ENCODE results near the gene DYNC1I1. TPM values are rescaled to one million over a fixed set of nuclear protein-coding genes. Genes with fewer than 3 reads are reported as not detected.
"Not testable (repeated sequence)": the region's sequence is repeated elsewhere in the genome, so short reads cannot be mapped to it uniquely, and the experiment has no call there.

DYNC1I1 gene
- total RNA-seq, 2 experiments from 2014 or later: not detected

GRCh38 chr7:95901006-95901405 is 128.7 kb downstream of the DYNC1I1 start:
- CTCF ChIA-PET: no interaction called here

GRCh38 chr7:95904099-95904498 is 131.7 kb downstream of the DYNC1I1 start:
- CTCF ChIA-PET: no interaction called here
- POLR2A ChIA-PET: no interaction called here

More at GRCh38 chr7:95901006-95901405, 128.7 kb downstream of the DYNC1I1 start:
- POLR2A ChIA-PET: no interaction called here

GRCh38 chr7:95905167-95905566 is 132.8 kb downstream of the DYNC1I1 start:
- CTCF ChIA-PET: no interaction called here
- POLR2A ChIA-PET: no interaction called here

DNA sequence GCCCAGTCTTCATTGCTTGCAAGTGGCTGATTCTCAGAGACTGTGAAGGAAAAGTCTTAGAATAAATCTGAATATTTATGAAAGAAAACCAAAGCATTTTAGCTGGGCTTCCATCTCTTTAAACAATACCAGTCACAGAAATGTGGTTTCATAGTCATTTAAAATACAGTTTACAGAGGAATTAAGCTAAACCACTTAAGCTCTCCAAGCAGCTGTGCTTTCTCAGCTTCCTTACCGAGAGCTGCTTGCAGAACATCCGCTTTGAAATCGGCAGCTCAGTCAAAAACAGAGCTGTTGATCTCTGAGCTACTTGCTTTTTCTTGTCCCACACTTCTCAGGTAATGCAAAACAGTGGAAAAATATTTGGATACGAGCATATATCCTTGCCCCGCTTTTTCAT is 134.5 kb downstream of the DYNC1I1 start:
- POLR2A ChIA-PET: no interaction called here

GRCh38 chr7:95907337-95907736 is 135.0 kb downstream of the DYNC1I1 start:
- ChIA-PET CTCF (no interaction called here), POLR2A (no interaction called here)

More for the DNA sequence above, 134.5 kb downstream of the DYNC1I1 start:
- CTCF ChIA-PET: no interaction called here

DNA sequence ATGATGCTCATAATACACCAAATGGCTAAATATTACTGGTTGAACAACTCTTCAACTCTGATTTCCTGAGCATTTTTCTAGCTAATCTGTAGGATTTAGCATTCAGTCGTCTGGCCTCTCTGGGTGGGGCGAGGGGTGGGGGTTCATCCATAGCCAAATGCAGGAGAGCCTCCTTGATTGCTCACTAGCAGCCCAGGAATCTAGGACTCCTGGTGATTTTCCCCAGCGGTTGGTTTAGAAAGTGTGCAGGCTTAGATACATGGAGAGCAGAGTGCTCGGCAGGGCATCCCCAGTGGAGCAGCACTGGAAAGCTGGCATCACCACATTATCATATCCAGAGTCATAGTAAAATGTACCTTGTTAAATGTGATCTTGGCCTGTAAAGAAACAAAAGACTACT is 136.1 kb downstream of the DYNC1I1 start:
- ChIA-PET CTCF (interaction anchor here (0.8 kb wide), 1 partner anchor 9 kb away, joined by 3 read pairs; no protein-coding TSS in a partner anchor), POLR2A (no interaction called here)

- ChIA-PET POLR2A (no interaction called here), CTCF (no interaction called here)
These were observed 138.0 kb downstream of the DYNC1I1 start for GRCh38 chr7:95910341-95910740.

DNA sequence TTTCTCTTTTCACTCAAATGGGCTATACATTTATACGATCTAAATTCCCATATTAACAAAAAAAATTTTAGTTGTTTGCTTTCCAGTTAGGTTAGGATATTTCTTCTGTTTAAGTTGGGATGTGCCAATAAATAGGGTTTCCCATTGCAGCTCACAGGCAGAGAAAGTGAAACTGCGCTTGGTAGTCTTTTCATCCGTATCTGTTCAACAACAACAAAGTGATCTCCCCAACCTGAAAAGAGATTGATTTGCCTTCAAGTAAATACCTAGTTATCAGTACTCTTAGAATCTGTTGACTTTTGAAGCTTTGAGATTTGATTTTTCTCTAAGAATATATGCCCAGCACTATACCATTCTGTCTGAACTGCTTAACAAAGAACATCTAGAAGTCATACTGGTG is 143.4 kb downstream of the DYNC1I1 start:
- POLR2A ChIA-PET: no interaction called here
- CTCF ChIA-PET: interaction anchor here (0.6 to 1.6 kb wide), 3 partner anchors 15 to 1112 kb away, joined by 3 to 4 read pairs (median 4); no protein-coding TSS in a partner anchor

GRCh38 chr7:95916573-95917297 is 144.4 kb downstream of the DYNC1I1 start:
- ChIA-PET POLR2A (no interaction called here), CTCF (interaction anchor here (0.8 to 1.4 kb wide), 2 partner anchors 20 to 1111 kb away, joined by 3 to 4 read pairs; no protein-coding TSS in a partner anchor)

DNA sequence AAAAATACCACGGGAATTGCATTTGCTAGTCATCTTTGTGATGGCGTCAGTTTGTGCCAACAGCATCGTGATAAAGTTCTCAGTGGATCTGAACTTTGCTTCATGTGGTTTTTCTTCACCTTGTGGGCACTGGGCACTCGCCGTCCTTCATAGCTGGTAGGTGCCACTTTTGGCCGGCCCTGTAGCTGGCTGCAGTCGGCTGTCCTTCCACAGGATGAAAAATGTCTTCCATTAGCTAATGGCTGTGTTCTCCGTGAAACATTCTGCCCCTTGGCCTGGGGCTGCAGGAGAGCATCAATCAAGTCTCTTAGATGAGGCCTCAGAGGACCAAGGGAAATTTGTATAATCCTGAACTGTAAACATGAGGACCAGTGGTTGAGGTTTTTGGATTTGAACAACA is 145.3 kb downstream of the DYNC1I1 start:
- POLR2A ChIA-PET: no interaction called here
- CTCF ChIA-PET: interaction anchor here (0.9 kb wide), 1 partner anchor 9 kb away, joined by 3 read pairs; no protein-coding TSS in a partner anchor

DNA sequence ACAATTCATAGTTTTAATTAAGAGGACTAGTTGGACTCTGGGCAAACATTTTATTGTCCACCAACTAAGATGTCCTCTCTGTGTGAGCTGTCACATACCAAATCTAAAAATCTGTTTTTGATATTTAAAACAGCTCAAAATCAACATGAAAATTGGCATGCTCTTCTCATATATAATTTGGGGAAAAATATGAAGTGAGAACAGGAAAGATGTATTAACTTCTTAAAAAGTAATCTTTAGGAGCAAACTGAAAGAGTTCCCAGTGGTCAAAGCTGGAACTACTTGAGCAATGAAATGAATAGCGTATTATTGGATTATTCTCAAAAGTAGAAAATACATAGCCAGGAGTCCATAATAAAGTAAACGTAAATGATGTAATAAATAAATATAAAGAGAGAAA is 147.2 kb downstream of the DYNC1I1 start:
- ChIA-PET CTCF (no interaction called here), POLR2A (no interaction called here)

GRCh38 chr7:95921543-95921942 is 149.2 kb downstream of the DYNC1I1 start:
- CTCF ChIA-PET: no interaction called here
- POLR2A ChIA-PET: no interaction called here

GRCh38 chr7:95922191-95922590 is 149.8 kb downstream of the DYNC1I1 start:
- CTCF ChIA-PET: interaction anchor here (1.4 kb wide), 1 partner anchor 1105 kb away, joined by 5 read pairs; no protein-coding TSS in a partner anchor
- POLR2A ChIA-PET: no interaction called here

DNA sequence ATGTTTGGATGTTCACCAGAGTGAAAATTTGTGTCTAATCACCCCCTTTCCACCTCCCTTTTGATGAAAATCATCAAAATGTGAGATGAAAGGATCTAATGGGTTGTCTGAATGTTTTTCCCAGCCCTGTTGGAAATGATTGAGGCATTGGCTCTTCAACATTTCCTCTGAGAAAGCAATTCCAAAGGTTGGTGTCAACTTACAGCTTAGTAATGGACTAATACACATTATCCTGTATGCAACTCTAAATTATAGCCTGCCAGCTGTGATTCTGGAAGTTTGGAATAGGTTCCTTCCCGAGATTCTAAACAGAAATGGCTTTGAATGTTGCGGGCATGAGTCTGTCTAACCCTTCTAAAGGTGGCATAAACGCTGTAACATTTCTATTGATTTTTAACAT is 152.9 kb downstream of the DYNC1I1 start:
- POLR2A ChIA-PET: no interaction called here
- CTCF ChIA-PET: no interaction called here

DNA sequence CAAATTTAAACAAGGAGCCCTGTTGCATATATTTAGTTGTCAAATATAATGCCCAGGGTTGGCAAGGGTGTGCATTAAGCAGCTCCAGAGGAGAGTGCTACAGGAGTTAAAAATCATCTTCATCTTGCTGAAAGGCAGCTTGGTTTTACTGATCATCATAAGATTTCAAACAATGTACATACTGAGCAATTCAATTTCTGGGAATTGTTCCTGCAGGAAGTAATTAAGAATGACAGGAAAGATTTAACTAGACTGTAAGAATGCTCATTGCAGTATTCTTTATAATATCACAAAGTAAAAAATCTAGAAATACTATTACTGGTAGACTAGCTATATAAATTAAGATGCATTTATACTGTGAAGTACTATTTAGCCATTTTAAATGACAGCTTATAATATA is 153.6 kb downstream of the DYNC1I1 start:
- CTCF ChIA-PET: no interaction called here
- POLR2A ChIA-PET: no interaction called here

GRCh38 chr7:95927756-95928155 is 155.4 kb downstream of the DYNC1I1 start:
- ChIA-PET POLR2A (no interaction called here), CTCF (no interaction called here)

- POLR2A ChIA-PET: no interaction called here
- CTCF ChIA-PET: no interaction called here
These were observed 157.4 kb downstream of the DYNC1I1 start for GRCh38 chr7:95929710-95930280.

- ChIA-PET CTCF (interaction anchor here (1.3 kb wide), 1 partner anchor 17 kb away, joined by 3 read pairs; no protein-coding TSS in a partner anchor), POLR2A (no interaction called here)
These were observed 159.3 kb downstream of the DYNC1I1 start for GRCh38 chr7:95931460-95932232.

- CTCF ChIA-PET: no interaction called here
- POLR2A ChIA-PET: no interaction called here
These were observed 161.3 kb downstream of the DYNC1I1 start for GRCh38 chr7:95933618-95934017.

- POLR2A ChIA-PET: not testable (repeated sequence)
These were observed 172.5 kb downstream of the DYNC1I1 start for GRCh38 chr7:95944867-95945266.

DNA sequence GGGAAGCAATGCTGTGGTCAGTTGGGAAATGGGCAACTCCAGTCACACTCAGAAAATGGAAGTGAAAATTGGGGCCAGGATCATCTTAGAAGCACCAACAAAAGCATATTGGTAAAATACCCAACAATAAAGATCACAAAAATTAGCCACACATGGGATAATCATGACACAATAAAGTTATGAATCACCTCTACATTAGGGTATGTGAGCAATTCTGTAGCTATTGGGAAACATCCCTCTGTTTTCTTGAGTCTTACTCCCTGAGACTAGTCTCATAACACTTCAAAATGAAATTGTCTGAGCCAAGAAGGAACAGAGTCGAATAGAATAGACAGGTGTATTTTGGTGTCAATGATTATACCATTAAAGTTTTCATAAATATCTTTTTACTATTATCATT is 178.3 kb downstream of the DYNC1I1 start:
- POLR2A ChIA-PET: no interaction called here

More at GRCh38 chr7:95944867-95945266, 172.5 kb downstream of the DYNC1I1 start:
- CTCF ChIA-PET: not testable (repeated sequence)

More for the DNA sequence above, 178.3 kb downstream of the DYNC1I1 start:
- CTCF ChIA-PET: no interaction called here
